GM12878 (cell line): ENCODE measurements around the gene REEP1. TPM values are rescaled to one million over a fixed set of nuclear protein-coding genes. Genes with fewer than 3 reads are reported as not detected.
A peak's percentile ranks its signal among the peaks of the same experiment; 100 is the strongest.

Source experiments
- ATAC-seq: fragments of 200-7000 bp; cut with Tn5 transposase; 3 replicates; pipeline ENCODE4 v1.9.1; 2020; ENCODE audit warnings: mild to moderate bottlenecking, moderate library complexity
- BruUV-seq: library from RNA; stranded (reverse); fragments of 400-500 nt; replicated peaks from 2 replicates; lab custom pipeline; 2021; lab: Mats Ljungman, UMichigan
- CTCF ChIA-PET: fragments of 300-600 bp; sonication (Branson Sonifier 250); formaldehyde crosslinking; extraction: SDS; loops from one replicate; lab custom pipeline; 2021; ENCODE audit warnings: inconsistent platforms; lab: Yijun Ruan, JAX
- POLR2A ChIA-PET: fragments of 350-600 bp; formaldehyde crosslinking; extraction: SDS; loops from one replicate; lab custom pipeline; 2021; ENCODE audit warnings: inconsistent platforms; lab: Charles Lee
- RAD21 ChIA-PET: fragments of 300-600 bp; sonication (Branson Sonifier 250); formaldehyde crosslinking; loops from one replicate; lab custom pipeline; 2023; ENCODE audit warnings: antibody characterized with exemption; ENCODE audit not compliant: unreplicated experiment; lab: Charles Lee
- SMC1A ChIA-PET: fragments of 300-600 bp; sonication (Branson Sonifier 250); formaldehyde crosslinking; loops from one replicate; lab custom pipeline; 2023; ENCODE audit not compliant: unreplicated experiment, uncharacterized antibody; lab: Charles Lee
- DNase-seq: peaks from one replicate; pipeline ENCODE4 v3.0.0-alpha.2; 2011; ENCODE audit warnings: low read depth, low spot score
- FAIRE-seq: peaks from 3 replicates; lab custom pipeline; 2011; peaks lifted over from hg19 to GRCh38; lab: Jason Lieb, UNC
- H2AFZ ChIP-seq: 2 replicates; pipeline ENCODE4 v1.6.0; 2011; ENCODE audit warnings: low read depth, low read length, control low read depth; ENCODE audit not compliant: control insufficient read depth
- H3K27ac ChIP-seq: 2 replicates; pipeline ENCODE4 v1.5.1; 2011; ENCODE audit warnings: control low read depth; ENCODE audit not compliant: control insufficient read depth, insufficient read depth
- H3K27me3 ChIP-seq, 2 experiments: replicated peaks in 1 of 2; 2 replicates each; pipeline versions ENCODE4 v1.6.0 to v1.6.1; 2011; ENCODE audit warnings: low read length in 1 of 2; ENCODE audit not compliant: control insufficient read depth in 2 of 2, insufficient read depth in 2 of 2
- H3K36me3 ChIP-seq, 2 experiments: 2 replicates each; pipeline ENCODE4 v1.5.1; 2011; ENCODE audit warnings: low read length in 1 of 2; ENCODE audit not compliant: control insufficient read depth in 2 of 2, insufficient read depth in 2 of 2
- H3K4me1 ChIP-seq: 2 replicates; pipeline ENCODE4 v1.6.1; 2011; ENCODE audit warnings: mild to moderate bottlenecking, low read length, moderate library complexity, mixed read lengths; ENCODE audit not compliant: control insufficient read depth, insufficient read depth
- H3K4me2 ChIP-seq: 2 replicates; pipeline ENCODE4 v1.6.0; 2011; ENCODE audit warnings: control low read depth; ENCODE audit not compliant: control insufficient read depth, insufficient read depth
- H3K4me3 ChIP-seq: fragments of 200-600 bp; sonication (generic); 2 replicates; pipeline ENCODE4 v1.5.1; 2016
- H3K79me2 ChIP-seq: 2 replicates; pipeline ENCODE4 v1.6.0; 2011; ENCODE audit warnings: low read length; ENCODE audit not compliant: control insufficient read depth, insufficient read depth
- H3K9ac ChIP-seq: 2 replicates; pipeline ENCODE4 v1.8.0; 2011; ENCODE audit warnings: low read length, control low read depth, mixed read lengths; ENCODE audit not compliant: control insufficient read depth, insufficient read depth
- H3K9me3 ChIP-seq: replicated peaks from 3 replicates; pipeline ENCODE4 v1.5.1; 2011; ENCODE audit warnings: mild to moderate bottlenecking, low read length; ENCODE audit not compliant: control insufficient read depth, insufficient read depth
- H4K20me1 ChIP-seq: 2 replicates; pipeline ENCODE4 v1.6.0; 2011; ENCODE audit not compliant: control insufficient read depth, insufficient read depth
- BHLHE40 ChIP-seq, 2 experiments: fragments of 450-650 bp in 1 of 2; IDR thresholded peaks; 2 replicates each; pipeline ENCODE4 v1.6.1; 2011 to 2017; ENCODE audit warnings: low read depth in 2 of 2, borderline replicate concordance in 1 of 2, improper control_type of control experiment in 1 of 2, low read length in 1 of 2, mild to moderate bottlenecking in 1 of 2
- BRCA1 ChIP-seq: IDR thresholded peaks from 2 replicates; pipeline ENCODE4 v1.6.1; 2011; ENCODE audit warnings: low read depth, low read length, improper control_type of control experiment
- CEBPB ChIP-seq, 2 experiments: fragments of 150-350 bp in 1 of 2; IDR thresholded peaks; 2 replicates each; pipeline ENCODE4 v1.6.1; 2012 to 2014; ENCODE audit warnings: low read depth in 2 of 2, low read length in 2 of 2, borderline replicate concordance in 1 of 2, inconsistent platforms in 1 of 2
- E2F8 ChIP-seq: fragments of 450-650 bp; IDR thresholded peaks from 2 replicates; pipeline ENCODE4 v1.6.1; 2018; ENCODE audit warnings: mild to moderate bottlenecking, low read depth, moderate library complexity; ENCODE audit not compliant: partially characterized antibody
- ESRRA ChIP-seq: IDR thresholded peaks from 2 replicates; pipeline ENCODE4 v1.6.1; 2012; ENCODE audit warnings: mild to moderate bottlenecking, low read length, improper control_type of control experiment
- IKZF2 ChIP-seq, 2 experiments: fragments of 450-650 bp; IDR thresholded peaks; 2 replicates each; pipeline ENCODE4 v1.6.1; 2017; ENCODE audit warnings: mild to moderate bottlenecking in 2 of 2, moderate library complexity in 2 of 2
- NRF1 ChIP-seq: conservative IDR thresholded peaks from 2 replicates; pipeline ENCODE4 v1.6.1; 2011; ENCODE audit warnings: mild to moderate bottlenecking, low read depth, low read length, improper control_type of control experiment
- PKNOX1 ChIP-seq: fragments of 450-650 bp; IDR thresholded peaks from 2 replicates; pipeline ENCODE4 v1.6.1; 2016; ENCODE audit warnings: mild to moderate bottlenecking
- RAD51 ChIP-seq: fragments of 450-650 bp; IDR thresholded peaks from 2 replicates; pipeline ENCODE4 v1.6.1; 2016; ENCODE audit warnings: moderate library complexity, mild to moderate bottlenecking, inconsistent platforms
- SIN3A ChIP-seq: IDR thresholded peaks from 2 replicates; pipeline ENCODE4 v1.6.1; 2012; ENCODE audit warnings: low read depth, low read length, improper control_type of control experiment
- SPI1 ChIP-seq: IDR thresholded peaks from 2 replicates; pipeline ENCODE4 v1.6.1; 2011; ENCODE audit warnings: low read depth, mild to moderate bottlenecking, low read length, moderate library complexity, borderline replicate concordance; ENCODE audit not compliant: insufficient read depth
- WGBS: methylation state at CpG from one replicate; pipeline ENCODE4 v1.1.6; 2016; ENCODE audit warnings: low lambda C conversion rate; ENCODE audit not compliant: insufficient replicate concordance, insufficient coverage; ENCODE audit errors: missing lambda C conversion rate; 5-methylcytosine and 5-hydroxymethylcytosine counted together
- in situ Hi-C: fragments of 300-500 bp; cut with MboI; formaldehyde crosslinking; loops from 9 replicates; pipeline ENCODE4 v1.14.3; 2018; ENCODE audit warnings: mixed read lengths
- intact Hi-C: fragments of 100-400 bp; cut with micrococcal nuclease; formaldehyde crosslinking; loops from one replicate; pipeline ENCODE4 v1.14.2; 2022; ENCODE audit not compliant: unreplicated experiment
- polyA plus RNA-seq, 11 experiments: library from polyadenylated mRNA; depleted of rRNA in 4 of 11; unstranded in 6 of 11; stranded (reverse) in 5 of 11; fragments of >200 nt; fragmentation: Nextera tagmentation in 4 of 11; fragmentation: Illumina TruSeq in 1 of 11; extraction: Ambion mirVana in 4 of 11; extraction: Trizol in 1 of 11; gene quantifications; 1 replicate in 1 of 11; 2 replicates in 10 of 11; pipeline versions ENCODE4 v1.2.1 to v1.2.3, GENCODE V29; 2011 to 2016; ENCODE audit warnings: inconsistent platforms in 2 of 11, missing spikeins in 2 of 11, low read depth in 1 of 11
- total RNA-seq, 4 experiments: library from RNA; depleted of rRNA in 3 of 4; stranded (reverse); fragments of >200 nt in 3 of 4; fragmentation: Illumina TruSeq in 1 of 4; extraction: Trizol in 1 of 4; gene quantifications; 2 replicates each; pipeline versions ENCODE4 v1.2.1 to v1.2.3, GENCODE V29; 2013 to 2021
- TF ChIP-seq, protein P1 (sequence below): IDR thresholded peaks from 2 replicates; pipeline ENCODE4 v1.6.1; 2012; ENCODE audit warnings: low read depth, low read length, improper control_type of control experiment
- TF ChIP-seq, protein P2 (sequence below): fragments of 450-650 bp; formaldehyde crosslinking; IDR thresholded peaks from 2 replicates; pipeline ENCODE4 v1.4.0; 2020; ENCODE audit warnings: mild to moderate bottlenecking, moderate library complexity

Gene REEP1
- total and polyA plus RNA-seq, 10 of the 15 experiments (the other 5 are each of a cell fraction or from before 2014, with no cell fraction given), result 0.02 to 0.30 (median 0.09) TPM; not detected in 1

GRCh38 chr2:86175828-86176227 lies 161.6 kb downstream of the REEP1 start (continued):
- TF ChIP-seq PKNOX1 (no peak), IKZF2 (IDR thresholded peaks at IDR 0.05) (no peak), NRF1 (no peak), RAD51 (no peak)
- TF ChIP-seq, protein P1, sequence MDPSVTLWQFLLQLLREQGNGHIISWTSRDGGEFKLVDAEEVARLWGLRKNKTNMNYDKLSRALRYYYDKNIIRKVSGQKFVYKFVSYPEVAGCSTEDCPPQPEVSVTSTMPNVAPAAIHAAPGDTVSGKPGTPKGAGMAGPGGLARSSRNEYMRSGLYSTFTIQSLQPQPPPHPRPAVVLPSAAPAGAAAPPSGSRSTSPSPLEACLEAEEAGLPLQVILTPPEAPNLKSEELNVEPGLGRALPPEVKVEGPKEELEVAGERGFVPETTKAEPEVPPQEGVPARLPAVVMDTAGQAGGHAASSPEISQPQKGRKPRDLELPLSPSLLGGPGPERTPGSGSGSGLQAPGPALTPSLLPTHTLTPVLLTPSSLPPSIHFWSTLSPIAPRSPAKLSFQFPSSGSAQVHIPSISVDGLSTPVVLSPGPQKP, result no peak
- TF ChIP-seq, all 136 proteins: peak for 0

DNA sequence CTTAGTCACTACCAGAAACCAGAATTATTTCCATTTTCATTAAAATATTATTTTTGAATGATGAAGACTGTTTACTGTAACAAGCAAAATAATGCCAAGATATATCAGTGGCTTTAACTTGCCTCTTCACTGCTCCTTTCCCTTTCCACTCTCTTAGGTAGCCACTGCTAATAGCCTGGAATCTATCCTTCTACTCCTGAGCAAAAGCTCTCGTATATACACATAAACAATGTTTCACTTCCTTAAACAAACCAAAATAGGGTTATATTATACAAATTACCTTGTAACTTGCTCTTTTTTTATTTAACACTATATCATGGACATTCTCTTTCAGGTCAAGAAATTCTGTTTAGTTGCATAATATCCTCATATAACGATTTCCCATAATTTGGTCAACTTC lies 163.0 kb downstream of the REEP1 start:
- no peak overlapping the region for H3K4me2 ChIP-seq
- in situ Hi-C loops (no loop called here), intact Hi-C loops (no loop called here)
- ChIA-PET SMC1A (no interaction called here), POLR2A (no interaction called here), CTCF (no interaction called here), RAD21 (no interaction called here)
- no peaks in the 10 kb centered on the region; the same call in 1 of the 2 replicates for H3K79me2 ChIP-seq
- peaks cover 5% of the 10 kb centered on the region; the same call in 1 of the 2 replicates for H3K4me1 ChIP-seq
- peaks cover 4 to 32% of the 10 kb centered on the region in 2 experiments; a peak in 3 of 4 replicates for H3K36me3 ChIP-seq
- ATAC-seq (peak; percentile 64), DNase-seq (no peak), FAIRE-seq (no peak)
- no TSS peak for BruUV-seq
- no peak overlapping the region for H2AFZ ChIP-seq
- H3K27ac ChIP-seq, result no peak overlapping the region
- no peak overlapping the region for H3K4me3 ChIP-seq
- H3K9ac ChIP-seq, result no peak overlapping the region
- WGBS, result 20% methylated on average over 2 of the region's 2 CpGs
- H3K27me3 ChIP-seq, result no peaks in the 10 kb centered on the region
- H3K9me3 ChIP-seq, result no peaks in the 10 kb centered on the region
- no peaks in the 10 kb centered on the region for H4K20me1 ChIP-seq
- no peak for TF ChIP-seq CEBPB (IDR thresholded peaks at IDR 0.05; ENCODE audit: borderline replicate concordance in 1 of 2, low read depth in 2 of 2, low read length in 2 of 2)
- TF ChIP-seq BHLHE40 (IDR thresholded peaks at IDR 0.05; ENCODE audit: borderline replicate concordance in 1 of 2, low read depth in 2 of 2, low read length in 1 of 2), result no peak
- TF ChIP-seq, protein P2, sequence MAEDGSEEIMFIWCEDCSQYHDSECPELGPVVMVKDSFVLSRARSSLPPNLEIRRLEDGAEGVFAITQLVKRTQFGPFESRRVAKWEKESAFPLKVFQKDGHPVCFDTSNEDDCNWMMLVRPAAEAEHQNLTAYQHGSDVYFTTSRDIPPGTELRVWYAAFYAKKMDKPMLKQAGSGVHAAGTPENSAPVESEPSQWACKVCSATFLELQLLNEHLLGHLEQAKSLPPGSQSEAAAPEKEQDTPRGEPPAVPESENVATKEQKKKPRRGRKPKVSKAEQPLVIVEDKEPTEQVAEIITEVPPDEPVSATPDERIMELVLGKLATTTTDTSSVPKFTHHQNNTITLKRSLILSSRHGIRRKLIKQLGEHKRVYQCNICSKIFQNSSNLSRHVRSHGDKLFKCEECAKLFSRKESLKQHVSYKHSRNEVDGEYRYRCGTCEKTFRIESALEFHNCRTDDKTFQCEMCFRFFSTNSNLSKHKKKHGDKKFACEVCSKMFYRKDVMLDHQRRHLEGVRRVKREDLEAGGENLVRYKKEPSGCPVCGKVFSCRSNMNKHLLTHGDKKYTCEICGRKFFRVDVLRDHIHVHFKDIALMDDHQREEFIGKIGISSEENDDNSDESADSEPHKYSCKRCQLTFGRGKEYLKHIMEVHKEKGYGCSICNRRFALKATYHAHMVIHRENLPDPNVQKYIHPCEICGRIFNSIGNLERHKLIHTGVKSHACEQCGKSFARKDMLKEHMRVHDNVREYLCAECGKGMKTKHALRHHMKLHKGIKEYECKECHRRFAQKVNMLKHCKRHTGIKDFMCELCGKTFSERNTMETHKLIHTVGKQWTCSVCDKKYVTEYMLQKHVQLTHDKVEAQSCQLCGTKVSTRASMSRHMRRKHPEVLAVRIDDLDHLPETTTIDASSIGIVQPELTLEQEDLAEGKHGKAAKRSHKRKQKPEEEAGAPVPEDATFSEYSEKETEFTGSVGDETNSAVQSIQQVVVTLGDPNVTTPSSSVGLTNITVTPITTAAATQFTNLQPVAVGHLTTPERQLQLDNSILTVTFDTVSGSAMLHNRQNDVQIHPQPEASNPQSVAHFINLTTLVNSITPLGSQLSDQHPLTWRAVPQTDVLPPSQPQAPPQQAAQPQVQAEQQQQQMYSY, result no peak
- no peak for TF ChIP-seq BRCA1
- TF ChIP-seq ESRRA, result no peak
- TF ChIP-seq SIN3A, result no peak
- TF ChIP-seq IKZF2 (IDR thresholded peaks at IDR 0.05), result peak; percentile 44; a peak in 1 of 4 replicates
- TF ChIP-seq SPI1, result peak; percentile 62
- TF ChIP-seq E2F8, result no peak
